Endothelial cell of umbilical vein (primary cell): Measurements from ENCODE around the gene ARHGEF25. TPM values are rescaled to one million over a fixed set of nuclear protein-coding genes. Genes with fewer than 3 reads are reported as not detected.

Experiments used
- BruUV-seq: library from RNA; stranded (reverse); fragments of 400-500 nt; replicated peaks from 2 replicates; lab custom pipeline; 2021; lab: Mats Ljungman, UMichigan
- CTCF ChIA-PET: fragments of 300-600, 350-600 bp; sonication (Branson Sonifier 250); formaldehyde crosslinking; loops from one replicate; lab custom pipeline; 2021; ENCODE audit warnings: antibody characterized with exemption, inconsistent platforms; lab: Charles Lee
- POLR2A ChIA-PET: fragments of 300-600, 350-600 bp; sonication (Branson Sonifier 250); formaldehyde crosslinking; loops from one replicate; lab custom pipeline; 2021; ENCODE audit warnings: antibody characterized with exemption, inconsistent platforms; lab: Charles Lee
- DNase-seq: peaks from one replicate; pipeline ENCODE4 v3.0.0-alpha.2; 2011; ENCODE audit warnings: low read depth, low spot score
- FAIRE-seq: peaks from 2 replicates; lab custom pipeline; 2011; peaks lifted over from hg19 to GRCh38; lab: Jason Lieb, UNC
- H2AFZ ChIP-seq: 2 replicates; pipeline ENCODE4 v1.6.0; 2012; ENCODE audit warnings: low read depth, low read length, control low read depth, inconsistent platforms
- H3K27ac ChIP-seq: 2 replicates; pipeline ENCODE4 v1.5.1; 2011; ENCODE audit warnings: low read depth, mild to moderate bottlenecking, control low read depth, low read length, moderate library complexity; ENCODE audit not compliant: insufficient read depth
- H3K27me3 ChIP-seq, 2 experiments: 2 replicates each; pipeline versions ENCODE4 v1.6.0 to v1.6.1; 2011; ENCODE audit warnings: low read length in 2 of 2, mixed read lengths in 1 of 2; ENCODE audit not compliant: control insufficient read depth in 2 of 2, insufficient read depth in 2 of 2
- H3K36me3 ChIP-seq, 2 experiments: 2 replicates in 1 of 2; 3 replicates in 1 of 2; pipeline ENCODE4 v1.5.1; 2011; ENCODE audit warnings: low read length in 2 of 2, mild to moderate bottlenecking in 1 of 2, moderate library complexity in 1 of 2; ENCODE audit not compliant: control insufficient read depth in 2 of 2, insufficient read depth in 2 of 2; ENCODE audit errors: extremely low read depth in 1 of 2
- H3K4me1 ChIP-seq: 3 replicates; pipeline ENCODE4 v1.5.1; 2011; ENCODE audit warnings: mild to moderate bottlenecking, low read length; ENCODE audit not compliant: control insufficient read depth, insufficient read depth; ENCODE audit errors: extremely low read depth
- H3K4me2 ChIP-seq: 2 replicates; pipeline ENCODE4 v1.6.1; 2011; ENCODE audit warnings: low read length, control low read depth, mixed read lengths; ENCODE audit not compliant: insufficient read depth
- H3K4me3 ChIP-seq, 3 experiments: fragments of 200-600 bp in 1 of 3; sonication (generic), shearing (Covaris generic) in 1 of 3; replicated peaks in 1 of 3; 2 replicates each; pipeline ENCODE4 v1.5.1; 2011 to 2016; ENCODE audit warnings: control low read depth in 3 of 3, low read length in 3 of 3, mild to moderate bottlenecking in 2 of 3, inconsistent platforms in 1 of 3, low read depth in 1 of 3, moderate library complexity in 1 of 3; ENCODE audit not compliant: insufficient read depth in 1 of 3
- H3K79me2 ChIP-seq: 2 replicates; pipeline ENCODE4 v1.6.0; 2012; ENCODE audit warnings: low read length, inconsistent platforms; ENCODE audit not compliant: control insufficient read depth, insufficient read depth
- H3K9ac ChIP-seq: replicated peaks from 2 replicates; pipeline ENCODE3; 2011; ENCODE audit warnings: low read length, control low read depth; ENCODE audit not compliant: insufficient read depth; ENCODE audit errors: extremely low read depth
- H3K9me1 ChIP-seq: replicated peaks from 3 replicates; pipeline ENCODE4 v1.6.0; 2011; ENCODE audit warnings: mild to moderate bottlenecking, low read length; ENCODE audit not compliant: control insufficient read depth, insufficient read depth; ENCODE audit errors: extremely low read depth
- H3K9me3 ChIP-seq: replicated peaks from 2 replicates; pipeline ENCODE4 v1.5.1; 2012; ENCODE audit warnings: low read length, inconsistent platforms; ENCODE audit not compliant: control insufficient read depth, insufficient read depth
- H4K20me1 ChIP-seq: replicated peaks from 2 replicates; pipeline ENCODE3; 2011; ENCODE audit warnings: mild to moderate bottlenecking, low read length; ENCODE audit not compliant: control insufficient read depth, insufficient read depth; ENCODE audit errors: extremely low read depth
- EZH2 ChIP-seq: IDR thresholded peaks from 2 replicates; pipeline ENCODE4 v1.6.1; 2012; ENCODE audit warnings: borderline replicate concordance, low read depth, mild to moderate bottlenecking, moderate library complexity, low read length, inconsistent platforms; ENCODE audit not compliant: severe bottlenecking
- FOS ChIP-seq: IDR thresholded peaks from 2 replicates; pipeline ENCODE4 v1.6.1; 2011; ENCODE audit warnings: mild to moderate bottlenecking, low read length, moderate library complexity, borderline replicate concordance; ENCODE audit not compliant: insufficient read depth
- GATA2 ChIP-seq: IDR thresholded peaks from 2 replicates; pipeline ENCODE4 v1.7.0; 2011; ENCODE audit warnings: low read depth, mild to moderate bottlenecking, moderate library complexity, mixed read lengths, low read length; ENCODE audit not compliant: insufficient read length, insufficient read depth
- JUN ChIP-seq: IDR thresholded peaks from 2 replicates; pipeline ENCODE4 v1.6.1; 2011; ENCODE audit warnings: borderline replicate concordance, low read depth; ENCODE audit not compliant: insufficient read length, insufficient read depth
- MAX ChIP-seq: IDR thresholded peaks from 2 replicates; pipeline ENCODE4 v1.6.1; 2011; ENCODE audit not compliant: insufficient read depth, insufficient read length
- MYC ChIP-seq: IDR thresholded peaks from one replicate; pipeline ENCODE4 v1.6.1; 2011; ENCODE audit warnings: mild to moderate bottlenecking, low read depth, low read length
- POLR2A ChIP-seq: IDR thresholded peaks from 2 replicates; pipeline ENCODE4 v1.6.1; 2012; ENCODE audit warnings: low read depth, mild to moderate bottlenecking, control low read depth, low read length
- POLR2AphosphoS5 ChIP-seq: IDR thresholded peaks from 2 replicates; pipeline ENCODE4 v1.6.1; 2012; ENCODE audit warnings: low read depth, mild to moderate bottlenecking, control low read depth, low read length, moderate library complexity; ENCODE audit not compliant: insufficient read depth
- dilution Hi-C: fragments of 300-500 bp; cut with MboI; formaldehyde crosslinking; loops from one replicate; pipeline ENCODE4 v1.15.0; 2019; ENCODE audit warnings: low sequenced_read_pairs; ENCODE audit not compliant: extremely low pct_ligation_motif_present
- intact Hi-C: fragments of 100-400 bp; cut with micrococcal nuclease; formaldehyde crosslinking; loops from one replicate; pipeline ENCODE4 v1.10.0; 2022
- polyA plus RNA-seq, 4 experiments: library from polyadenylated mRNA; depleted of rRNA in 3 of 4; stranded (reverse) in 3 of 4; unstranded in 1 of 4; fragments of >200 nt; gene quantifications; 2 replicates each; pipeline versions ENCODE4 v1.2.1 to v1.2.3, GENCODE V29; 2011 to 2012; ENCODE audit warnings: missing spikeins in 1 of 4
- total RNA-seq: library from RNA; stranded (reverse); gene quantifications from 2 replicates; pipeline ENCODE4 v1.2.3, GENCODE V29; 2021
- TF ChIP-seq, protein P1 (sequence below), 2 donors: IDR thresholded peaks; 1 replicate in 1 of 2; 2 replicates in 1 of 2; pipeline ENCODE4 v1.5.1; 2011; ENCODE audit warnings: low read length in 2 of 2, mild to moderate bottlenecking in 2 of 2, moderate library complexity in 2 of 2, control low read depth in 1 of 2, inconsistent platforms in 1 of 2, low read depth in 1 of 2; ENCODE audit not compliant: insufficient read depth in 1 of 2; ENCODE audit errors: extremely low read depth in 1 of 2

ARHGEF25 gene
- total and polyA plus RNA-seq, 2 donors (not counting 3 experiments of a cell fraction or from before 2014, with no cell fraction given), result 4.7 to 7.4 TPM

GRCh38 chr12:57563358-57563757 lies 47.9 kb upstream of the ARHGEF25 start:
- no peaks in the 10 kb centered on the region for H3K79me2 ChIP-seq
- H3K9ac ChIP-seq, result no peak overlapping the region
- no TSS peak for BruUV-seq
- no peak overlapping the region for H3K27ac ChIP-seq
- no peaks in the 10 kb centered on the region for H3K9me3 ChIP-seq
- no peaks in the 10 kb centered on the region for H3K9me1 ChIP-seq
- FAIRE-seq, result no peak
- ChIA-PET CTCF (interaction anchor here (1.4 kb wide), 1 partner anchor 8 kb away, joined by 4 read pairs; no protein-coding TSS in a partner anchor), POLR2A (no interaction called here)
- no peak for DNase-seq
- intact Hi-C loops (no loop called here), dilution Hi-C loops (no loop called here)
- no peaks in the 10 kb centered on the region for H3K4me1 ChIP-seq
- no peak overlapping the region for H3K4me2 ChIP-seq
- no peaks in the 10 kb centered on the region for H4K20me1 ChIP-seq
- no peak overlapping the region for H2AFZ ChIP-seq
- TF ChIP-seq MAX (no peak), GATA2 (no peak), POLR2A (no peak), FOS (no peak), MYC (no peak), POLR2AphosphoS5 (no peak), EZH2 (no peak), JUN (no peak)
- TF ChIP-seq, protein P1, sequence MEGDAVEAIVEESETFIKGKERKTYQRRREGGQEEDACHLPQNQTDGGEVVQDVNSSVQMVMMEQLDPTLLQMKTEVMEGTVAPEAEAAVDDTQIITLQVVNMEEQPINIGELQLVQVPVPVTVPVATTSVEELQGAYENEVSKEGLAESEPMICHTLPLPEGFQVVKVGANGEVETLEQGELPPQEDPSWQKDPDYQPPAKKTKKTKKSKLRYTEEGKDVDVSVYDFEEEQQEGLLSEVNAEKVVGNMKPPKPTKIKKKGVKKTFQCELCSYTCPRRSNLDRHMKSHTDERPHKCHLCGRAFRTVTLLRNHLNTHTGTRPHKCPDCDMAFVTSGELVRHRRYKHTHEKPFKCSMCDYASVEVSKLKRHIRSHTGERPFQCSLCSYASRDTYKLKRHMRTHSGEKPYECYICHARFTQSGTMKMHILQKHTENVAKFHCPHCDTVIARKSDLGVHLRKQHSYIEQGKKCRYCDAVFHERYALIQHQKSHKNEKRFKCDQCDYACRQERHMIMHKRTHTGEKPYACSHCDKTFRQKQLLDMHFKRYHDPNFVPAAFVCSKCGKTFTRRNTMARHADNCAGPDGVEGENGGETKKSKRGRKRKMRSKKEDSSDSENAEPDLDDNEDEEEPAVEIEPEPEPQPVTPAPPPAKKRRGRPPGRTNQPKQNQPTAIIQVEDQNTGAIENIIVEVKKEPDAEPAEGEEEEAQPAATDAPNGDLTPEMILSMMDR (IDR thresholded peaks at IDR 0.05; ENCODE audit: extremely low read depth in 1 of 2, insufficient read depth in 1 of 2, low read depth in 1 of 2, low read length in 2 of 2), result no peak
- H3K4me3 ChIP-seq, result no peak overlapping the region
- no peaks in the 10 kb centered on the region for H3K36me3 ChIP-seq
- H3K27me3 ChIP-seq, result peaks cover 7 to 9% of the 10 kb centered on the region in 2 experiments
